ENCODE results near the gene TWIST2.

TWIST2 gene

DNA sequence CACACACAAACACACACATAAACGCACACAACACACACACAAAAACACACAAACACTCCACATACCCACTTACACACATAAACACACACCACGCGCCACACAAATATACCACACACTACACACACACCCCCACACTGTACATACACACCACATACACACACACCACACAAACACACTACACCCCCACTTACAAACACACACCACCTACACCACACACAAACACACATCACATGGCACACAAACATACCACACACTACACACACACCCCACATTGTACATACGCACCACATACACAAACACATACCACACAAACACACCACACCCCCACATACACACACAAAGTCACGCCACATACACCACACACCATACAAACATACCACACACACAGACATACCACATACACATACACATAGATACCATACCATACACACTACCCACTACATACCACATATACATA, 59.9 kb downstream of the TWIST2 start:
- no peak for DNase-seq

DNA sequence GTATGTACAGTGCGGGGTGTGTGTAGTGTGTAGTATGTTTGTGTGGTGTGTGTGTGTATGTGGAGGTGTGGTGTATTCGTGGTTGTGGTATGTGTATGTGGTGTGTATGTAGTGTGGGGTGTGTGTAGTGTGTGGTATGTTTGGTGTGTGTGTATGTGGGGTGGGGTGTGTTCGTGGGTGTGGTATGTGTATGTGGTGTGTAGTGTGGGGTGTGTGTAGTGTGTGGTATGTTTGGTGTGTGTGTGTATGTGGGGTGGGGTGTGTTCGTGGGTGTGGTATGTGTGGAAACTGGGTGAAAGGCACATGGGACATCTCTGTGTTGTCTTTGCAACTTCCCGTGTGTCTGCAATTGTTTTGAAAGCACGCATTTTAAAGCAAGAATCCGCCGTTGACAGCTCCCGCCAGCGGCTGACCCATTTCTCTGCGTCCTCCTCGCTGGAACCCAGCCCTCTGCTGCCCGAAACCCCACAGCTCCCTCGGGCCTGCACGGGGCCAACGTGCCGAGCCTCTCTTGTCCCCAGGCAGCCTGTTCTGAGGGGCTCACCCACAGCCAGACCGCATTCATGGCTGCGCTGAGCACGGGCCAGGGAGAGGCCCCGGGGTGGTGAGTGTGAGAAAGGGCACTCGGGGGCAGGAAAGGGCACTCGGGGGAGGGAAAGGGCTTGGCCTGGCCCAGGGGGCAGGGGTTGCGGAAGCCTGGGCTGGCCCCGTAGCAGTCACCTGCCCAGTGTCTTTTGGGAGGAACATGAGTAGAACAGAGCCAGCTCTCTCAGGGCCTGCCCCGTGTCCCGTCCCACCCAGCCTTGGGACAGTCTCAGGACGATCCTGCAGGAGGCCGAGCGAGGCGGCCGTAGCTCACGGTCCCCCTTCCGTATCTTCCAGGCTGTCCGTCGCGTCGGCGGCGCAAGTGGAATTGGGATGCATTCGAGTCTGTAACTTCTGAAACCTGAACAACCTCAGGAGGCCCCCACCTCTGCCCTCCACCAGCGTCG, 61.4 kb downstream of the TWIST2 start:
- DNase-seq, result no peak

GRCh38 chr2:238910751-238911351, 63.0 kb downstream of the TWIST2 start:
- no peak for DNase-seq

GRCh38 chr2:238911376-238912227, 63.7 kb downstream of the TWIST2 start:
- DNase-seq, result no peak

GRCh38 chr2:238912228-238912915, 64.5 kb downstream of the TWIST2 start:
- no peak for DNase-seq

DNA sequence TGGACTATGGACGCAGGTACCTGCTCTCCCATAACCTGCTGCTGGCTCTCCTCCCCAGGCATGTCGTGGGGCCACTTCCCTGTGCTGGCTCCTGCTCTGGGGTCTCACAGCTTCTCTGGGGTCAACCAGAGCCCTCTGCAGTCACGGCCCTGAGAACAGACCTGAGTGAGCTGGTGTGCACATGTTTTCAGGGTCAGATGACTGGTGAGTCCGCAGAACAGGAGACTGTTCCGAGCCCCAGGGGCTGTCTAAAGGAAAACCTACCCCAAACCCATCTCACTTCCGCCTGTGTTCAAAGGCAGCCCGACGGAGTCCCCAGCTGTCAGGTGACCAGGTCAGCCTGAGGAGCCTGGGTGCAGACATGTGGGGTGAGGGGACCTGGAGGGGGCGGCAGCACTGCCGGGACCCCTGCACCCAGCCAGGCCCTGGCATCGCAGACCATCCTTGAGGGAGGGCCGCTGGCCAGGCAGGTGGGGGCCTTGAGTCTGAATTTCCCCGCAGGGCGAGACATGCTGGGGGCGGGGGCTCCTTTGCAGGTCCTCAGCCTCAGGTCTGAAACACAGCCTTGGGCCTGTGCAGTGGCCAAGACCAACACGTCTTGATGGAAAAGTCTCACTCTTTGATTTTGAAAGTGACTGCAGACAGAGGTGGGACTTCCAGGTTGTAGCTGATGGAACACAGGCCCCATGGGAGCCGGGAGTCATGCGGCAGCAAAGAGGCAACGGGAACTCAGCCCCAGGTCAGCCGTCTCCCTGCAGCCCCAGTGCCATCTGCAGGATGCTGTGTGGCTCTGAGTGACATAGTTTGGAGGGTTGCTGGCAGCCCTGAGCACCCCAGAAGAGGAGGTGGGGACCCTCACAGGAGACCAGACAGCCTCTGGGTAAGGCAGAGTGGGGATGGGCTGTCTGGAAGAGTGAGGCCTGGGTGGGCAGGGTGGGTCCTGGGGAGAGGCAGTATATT, 65.3 kb downstream of the TWIST2 start:
- no peak for DNase-seq

GRCh38 chr2:238913931-238914647, 66.2 kb downstream of the TWIST2 start:
- no peak for DNase-seq

DNA sequence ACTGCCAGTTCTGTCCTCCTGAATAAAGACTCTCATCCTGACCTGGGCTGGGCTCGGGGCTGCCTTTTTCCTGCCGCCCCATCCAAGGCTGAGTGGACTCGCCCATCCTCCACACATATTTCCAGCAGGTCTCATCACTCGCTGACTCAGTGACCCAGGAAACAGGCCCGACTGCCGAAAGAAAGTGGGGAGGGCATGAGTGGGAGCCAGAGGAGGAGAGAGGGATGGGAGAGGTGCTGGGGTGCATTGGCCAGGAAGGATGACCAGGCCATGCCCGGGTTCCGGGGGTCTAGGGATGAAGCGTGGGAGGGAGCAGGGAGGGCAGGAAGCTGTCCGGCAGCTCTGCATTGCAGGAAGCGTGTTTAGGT, 66.7 kb downstream of the TWIST2 start:
- no peak for DNase-seq

GRCh38 chr2:238915196-238915595, 67.3 kb downstream of the TWIST2 start:
- DNase-seq, result no peak

- no peak for DNase-seq
Observed at GRCh38 chr2:238915596-238915995, 67.7 kb downstream of the TWIST2 start.

DNA sequence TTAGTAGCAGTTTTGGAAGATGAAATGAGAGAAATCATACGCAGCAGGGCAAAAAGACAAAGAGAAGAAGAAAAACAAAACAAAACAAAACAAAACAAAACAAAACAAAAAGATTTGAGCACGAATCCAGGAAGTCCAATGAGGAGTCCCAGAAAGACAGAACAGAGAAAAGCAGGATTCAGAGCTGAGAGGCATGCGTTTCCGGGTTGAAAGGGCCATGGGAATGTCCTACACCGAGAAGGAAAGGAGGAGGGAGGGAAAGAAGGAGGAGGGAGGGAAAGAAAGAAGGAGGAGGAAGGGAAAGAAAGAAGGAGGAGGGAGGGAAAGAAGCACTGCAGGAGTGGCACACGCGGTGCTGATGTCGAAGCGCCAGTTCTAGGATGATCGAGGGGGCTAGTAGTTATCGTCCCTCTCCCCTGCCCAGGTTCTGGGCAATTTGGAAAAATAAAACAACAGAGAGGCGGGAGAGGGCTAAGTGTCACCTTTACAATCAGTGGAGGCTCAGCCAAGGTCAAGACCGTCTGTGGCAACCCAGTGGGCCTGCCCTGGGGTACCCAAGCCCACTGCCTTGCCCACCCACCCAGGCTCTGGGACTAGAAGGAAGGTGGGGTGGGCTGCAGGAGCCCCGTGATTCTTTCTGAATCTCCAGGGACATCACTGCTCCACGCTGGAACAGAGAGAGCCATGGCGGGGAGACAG, 68.4 kb downstream of the TWIST2 start:
- no peak for DNase-seq

- DNase-seq, result no peak
Observed at GRCh38 chr2:238916875-238917590, 69.1 kb downstream of the TWIST2 start.

DNA sequence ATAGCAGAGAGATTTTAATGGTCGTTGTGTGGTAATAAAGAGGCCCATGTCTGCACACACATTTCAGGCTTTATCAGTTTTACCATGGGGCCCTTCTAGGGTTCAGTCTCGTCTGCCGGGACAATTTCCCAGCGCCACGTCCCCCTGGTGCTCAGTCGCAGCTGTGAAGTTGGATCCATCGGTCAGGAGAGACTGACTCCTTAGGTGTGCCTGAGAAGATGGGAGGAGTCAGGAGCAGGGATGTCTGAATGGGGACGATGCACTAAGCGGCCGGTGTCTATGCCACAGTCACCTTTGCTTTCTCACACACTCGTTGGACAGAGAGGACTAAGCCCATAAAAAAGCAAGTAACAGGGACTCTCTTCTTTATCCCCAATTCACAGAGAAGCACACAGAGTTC, 71.4 kb downstream of the TWIST2 start:
- DNase-seq, result no peak

- DNase-seq, result no peak
Observed at GRCh38 chr2:238920053-238920452, 72.2 kb downstream of the TWIST2 start.

GRCh38 chr2:238920601-238921001, 72.7 kb downstream of the TWIST2 start:
- no peak for DNase-seq

- no peak for DNase-seq
Observed at GRCh38 chr2:238921259-238921658, 73.4 kb downstream of the TWIST2 start.

DNA sequence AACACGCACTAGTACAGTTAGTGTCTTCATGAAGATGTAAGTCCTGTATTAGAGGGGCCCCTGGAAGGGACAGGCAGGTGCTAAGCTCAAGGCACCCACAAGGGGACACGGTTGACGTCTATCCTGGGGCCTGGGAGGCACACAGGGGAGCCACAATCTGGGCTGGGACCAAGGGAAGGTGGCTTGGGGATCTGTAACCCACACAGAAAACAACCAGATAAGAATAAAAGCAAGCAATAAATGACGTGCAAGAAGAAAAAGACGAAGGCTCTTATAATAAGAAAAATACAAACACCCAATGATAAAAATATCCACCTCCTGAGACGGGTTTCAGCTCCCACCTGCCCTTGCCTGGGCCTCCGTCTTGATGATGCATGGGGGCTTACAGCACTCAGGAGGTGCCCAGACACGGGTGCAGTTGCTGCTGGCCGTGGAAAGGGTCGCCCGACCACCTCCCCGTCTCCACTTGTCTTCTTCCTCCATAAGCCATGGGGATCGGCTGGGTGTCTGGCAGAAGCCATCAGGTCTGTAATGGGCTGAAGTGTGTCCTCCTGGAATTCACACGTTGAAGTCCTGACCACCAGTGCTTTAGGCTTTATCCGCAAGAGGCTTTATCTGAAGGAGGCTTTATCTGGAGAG, 73.9 kb downstream of the TWIST2 start:
- no peak for DNase-seq

DNA sequence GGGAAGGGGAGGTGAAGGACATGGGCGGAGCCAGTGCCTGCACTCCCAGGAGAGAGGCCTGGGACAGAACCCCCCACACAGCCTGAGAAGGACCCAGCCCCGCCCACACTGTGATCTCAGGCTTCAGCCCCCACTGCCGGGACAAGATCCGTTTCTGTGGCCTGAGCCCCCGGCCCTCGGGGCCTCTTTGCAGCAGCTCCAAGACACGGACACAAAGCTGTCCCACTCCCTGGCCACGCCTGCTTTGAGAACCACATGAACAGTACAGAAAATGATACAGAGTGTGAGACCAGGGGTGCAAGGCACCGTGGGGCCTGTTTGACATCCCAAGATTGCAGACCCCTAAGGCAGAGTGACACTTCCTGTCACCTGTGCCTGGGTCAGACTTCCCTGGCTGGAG, 74.5 kb downstream of the TWIST2 start:
- DNase-seq, result no peak

DNA sequence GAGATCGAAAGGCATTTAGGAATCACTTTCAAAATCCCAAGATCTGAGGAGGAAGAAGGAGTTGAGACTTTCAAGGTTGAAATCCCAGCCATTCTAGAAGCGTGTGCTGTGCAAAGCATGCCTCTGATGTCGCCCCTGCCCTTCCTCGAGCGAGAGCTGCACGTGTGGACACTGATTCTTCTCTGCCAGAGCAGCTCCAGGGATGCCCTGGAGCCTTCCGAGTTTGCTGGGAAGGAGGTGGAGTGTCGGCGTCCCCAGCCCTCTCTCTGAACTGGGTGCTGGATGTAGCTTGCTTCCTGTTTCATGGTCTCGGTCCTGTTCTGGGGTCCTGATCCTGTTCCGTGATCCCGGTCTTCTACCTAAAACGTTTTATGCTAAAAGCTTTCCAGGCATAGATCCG, 76.1 kb downstream of the TWIST2 start:
- no peak for DNase-seq

All from NCI-H446 treated with DMSO at 0.1 percent for 48 hours (cell line).